HepG2 (cell line): Measurements from ENCODE around the gene APLP1. TPM values are rescaled to one million over a fixed set of nuclear protein-coding genes. Genes with fewer than 3 reads are reported as not detected.

Source experiments
- ELF1 ChIP-seq: sonication (generic); formaldehyde crosslinking; IDR thresholded peaks from 2 replicates; pipeline ENCODE4 v1.4.0; 2020; ENCODE audit warnings: missing genetic modification reagents
- GABPB1 ChIP-seq: IDR thresholded peaks from 2 replicates; pipeline ENCODE4 v1.6.1; 2016; ENCODE audit warnings: mild to moderate bottlenecking, missing genetic modification reagents, moderate library complexity, missing compliant biosample characterization
- GMEB2 ChIP-seq: IDR thresholded peaks from 2 replicates; pipeline ENCODE4 v1.6.1; 2016; ENCODE audit warnings: missing biosample characterization, missing genetic modification reagents, low read depth
- HIC2 ChIP-seq: sonication (generic); formaldehyde crosslinking; IDR thresholded peaks from 2 replicates; pipeline ENCODE4 v1.9.0; 2022; ENCODE audit warnings: low read depth, missing genetic modification reagents
- HNF4A ChIP-seq: sonication (generic); formaldehyde crosslinking; IDR thresholded peaks from 2 replicates; pipeline ENCODE4 v1.4.0; 2020; ENCODE audit warnings: missing genetic modification reagents
- HNRNPH1 ChIP-seq: fragments of 200-400 bp; formaldehyde crosslinking; optimal IDR thresholded peaks from 2 replicates; pipeline ENCODE3; 2017; ENCODE audit warnings: mild to moderate bottlenecking, low read depth, low read length
- HNRNPK ChIP-seq: fragments of 200-400 bp; formaldehyde crosslinking; IDR thresholded peaks from 2 replicates; pipeline ENCODE4 v1.6.1; 2018; ENCODE audit warnings: low read length, low read depth, moderate library complexity, mild to moderate bottlenecking; ENCODE audit not compliant: poor library complexity, severe bottlenecking
- HNRNPLL ChIP-seq: fragments of 200-400 bp; formaldehyde crosslinking; IDR thresholded peaks from 2 replicates; pipeline ENCODE4 v1.6.1; 2017; ENCODE audit warnings: mild to moderate bottlenecking, low read depth, low read length; ENCODE audit not compliant: poor library complexity, severe bottlenecking
- KDM1A ChIP-seq: IDR thresholded peaks from 2 replicates; pipeline ENCODE4 v1.6.1; 2016; ENCODE audit warnings: missing compliant biosample characterization
- MAZ ChIP-seq, 2 experiments: sonication (generic) in 1 of 2; formaldehyde crosslinking in 1 of 2; IDR thresholded peaks; 2 replicates each; pipeline versions ENCODE4 v1.5.0 to v1.6.1; 2012 to 2020; ENCODE audit warnings: low read depth in 2 of 2, mild to moderate bottlenecking in 2 of 2, borderline replicate concordance in 1 of 2, improper control_type of control experiment in 1 of 2, low read length in 1 of 2, missing genetic modification reagents in 1 of 2, moderate library complexity in 1 of 2
- MYPOP ChIP-seq: sonication (generic); formaldehyde crosslinking; IDR thresholded peaks from 2 replicates; pipeline ENCODE4 v1.8.1; 2023; ENCODE audit warnings: mild to moderate bottlenecking, moderate library complexity, missing genetic modification reagents
- PHB2 ChIP-seq: fragments of 450-650 bp; IDR thresholded peaks from 2 replicates; pipeline ENCODE4 v1.6.1; 2018; ENCODE audit not compliant: partially characterized antibody
- PHF21A ChIP-seq: sonication (generic); formaldehyde crosslinking; IDR thresholded peaks from 2 replicates; pipeline ENCODE4 v1.5.0; 2020; ENCODE audit warnings: mild to moderate bottlenecking, missing genetic modification reagents
- SAP130 ChIP-seq: IDR thresholded peaks from 2 replicates; pipeline ENCODE4 v1.6.1; 2016; ENCODE audit warnings: low read depth
- TSC22D2 ChIP-seq: sonication (generic); formaldehyde crosslinking; IDR thresholded peaks from 2 replicates; pipeline ENCODE4 v1.5.1; 2020; ENCODE audit warnings: missing genetic modification reagents, mild to moderate bottlenecking, borderline replicate concordance
- ZBTB20 ChIP-seq: sonication (generic); formaldehyde crosslinking; IDR thresholded peaks from 2 replicates; pipeline ENCODE4 v1.8.1; 2023; ENCODE audit warnings: missing genetic modification reagents, low read depth, mild to moderate bottlenecking, borderline replicate concordance
- ZIK1 ChIP-seq: sonication (generic); formaldehyde crosslinking; IDR thresholded peaks from 2 replicates; pipeline ENCODE4 v1.5.0; 2020; ENCODE audit warnings: mild to moderate bottlenecking, low read depth, missing genetic modification reagents, borderline replicate concordance
- ZNF17 ChIP-seq: sonication (generic); formaldehyde crosslinking; IDR thresholded peaks from 2 replicates; pipeline ENCODE4 v1.5.0; 2020; ENCODE audit warnings: mild to moderate bottlenecking, missing genetic modification reagents
- ZNF180 ChIP-seq: sonication (generic); formaldehyde crosslinking; IDR thresholded peaks from 2 replicates; pipeline ENCODE4 v1.4.0; 2020; ENCODE audit warnings: low read depth, missing genetic modification reagents, borderline replicate concordance
- ZNF263 ChIP-seq: sonication (generic); formaldehyde crosslinking; IDR thresholded peaks from 2 replicates; pipeline ENCODE4 v1.4.0; 2020; ENCODE audit warnings: missing genetic modification reagents
- ZNF292 ChIP-seq: sonication (generic); formaldehyde crosslinking; IDR thresholded peaks from 2 replicates; pipeline ENCODE4 v1.8.1; 2022; ENCODE audit warnings: mild to moderate bottlenecking, low read depth, missing genetic modification reagents, borderline replicate concordance
- ZNF33A ChIP-seq: sonication (generic); formaldehyde crosslinking; IDR thresholded peaks from 2 replicates; pipeline ENCODE4 v1.5.1; 2020; ENCODE audit warnings: missing genetic modification reagents, mild to moderate bottlenecking, moderate library complexity, borderline replicate concordance
- ZNF496 ChIP-seq: sonication (generic); formaldehyde crosslinking; IDR thresholded peaks from 2 replicates; pipeline ENCODE4 v1.8.1; 2023; ENCODE audit warnings: mild to moderate bottlenecking, moderate library complexity, missing genetic modification reagents; ENCODE audit not compliant: insufficient replicate concordance
- ZNF563 ChIP-seq: sonication (generic); formaldehyde crosslinking; IDR thresholded peaks from 2 replicates; pipeline ENCODE4 v1.8.0; 2022; ENCODE audit warnings: mild to moderate bottlenecking, moderate library complexity, missing genetic modification reagents
- ZNF577 ChIP-seq: sonication (generic); formaldehyde crosslinking; IDR thresholded peaks from 2 replicates; pipeline ENCODE4 v1.4.0; 2020; ENCODE audit warnings: mild to moderate bottlenecking, low read depth, missing genetic modification reagents, borderline replicate concordance
- ZNF644 ChIP-seq: IDR thresholded peaks from 2 replicates; pipeline ENCODE4 v1.6.1; 2016; ENCODE audit warnings: low read depth
- ZNF746 ChIP-seq: sonication (generic); formaldehyde crosslinking; IDR thresholded peaks from 2 replicates; pipeline ENCODE4 v1.8.0; 2022; ENCODE audit warnings: mild to moderate bottlenecking, missing genetic modification reagents
- polyA plus RNA-seq, 8 experiments: library from polyadenylated mRNA; depleted of rRNA in 3 of 8; stranded (reverse) in 7 of 8; unstranded in 1 of 8; fragments of >200 nt; fragmentation: Illumina TruSeq in 4 of 8; extraction: Trizol in 4 of 8; gene quantifications; 2 replicates each; pipeline versions ENCODE4 v1.2.1 to v1.2.3, GENCODE V29; 2011 to 2016; ENCODE audit warnings: low read depth in 4 of 8, missing spikeins in 1 of 8, mixed read lengths in 1 of 8; ENCODE audit not compliant: insufficient read depth in 1 of 8
- total RNA-seq, 5 experiments: library from RNA; depleted of rRNA; stranded (reverse); fragments of >200 nt; fragmentation: Illumina TruSeq; extraction: Trizol; gene quantifications; 2 replicates each; pipeline ENCODE4 v1.2.3, GENCODE V29; 2016; ENCODE audit warnings: low read depth in 1 of 5

Gene APLP1
- total and polyA plus RNA-seq, 2 of the 13 experiments (the other 11 are each of a cell fraction or from before 2014, with no cell fraction given): 2.0 to 2.9 TPM

- no peak for TF ChIP-seq ELF1 (CRISPR knock-in tag)
- TF ChIP-seq GABPB1: no peak
- TF ChIP-seq PHF21A (CRISPR knock-in tag): 0 out of 2 replicates have a peak, but pooled peaks have one; percentile 27
- TF ChIP-seq ZNF263 (CRISPR knock-in tag): peak; percentile 45; the same call in 1 of the 2 replicates
- no peak for TF ChIP-seq ZNF496
- no peak for TF ChIP-seq HNRNPH1
- peak; percentile 68 for TF ChIP-seq HNRNPLL
- TF ChIP-seq ZNF563 (CRISPR knock-in tag): 0 out of 2 replicates have a peak, but pooled peaks have one; percentile 9
- peak; percentile 20; the same call in 1 of the 2 replicates for TF ChIP-seq SAP130 (CRISPR knock-in tag)
- no peak for TF ChIP-seq ZIK1 (CRISPR knock-in tag)
- TF ChIP-seq ZNF746 (CRISPR knock-in tag): no peak
- TF ChIP-seq HNF4A (CRISPR knock-in tag): no peak
- TF ChIP-seq ZNF292 (CRISPR knock-in tag): no peak
- TF ChIP-seq MAZ (IDR thresholded peaks at IDR 0.05; ENCODE audit: borderline replicate concordance, low read depth, low read length): no peak
- no peak for TF ChIP-seq MAZ (CRISPR knock-in tag; IDR thresholded peaks at IDR 0.05; ENCODE audit: low read depth)
- TF ChIP-seq HNRNPK: peak; percentile 59
- TF ChIP-seq HIC2 (CRISPR knock-in tag): no peak
- peak; percentile 41; the same call in 1 of the 2 replicates for TF ChIP-seq MYPOP (CRISPR knock-in tag)
- TF ChIP-seq ZNF33A (CRISPR knock-in tag): no peak
- TF ChIP-seq ZNF577 (CRISPR knock-in tag): no peak
- no peak for TF ChIP-seq ZNF180 (CRISPR knock-in tag)
- TF ChIP-seq ZNF17 (CRISPR knock-in tag): no peak
- TF ChIP-seq KDM1A: no peak
- TF ChIP-seq PHB2: no peak
- TF ChIP-seq TSC22D2 (CRISPR knock-in tag): no peak
- TF ChIP-seq ZBTB20 (CRISPR knock-in tag): no peak
- no peak for TF ChIP-seq GMEB2 (CRISPR knock-in tag)
- TF ChIP-seq ZNF644: no peak
Observed at GRCh38 chr19:35868172-35868822, at the start of gene APLP1 (continued).
